AG08396 (cell line): ENCODE data around the gene KCND1.
"Not testable (repeated sequence)": the region's sequence is repeated elsewhere in the genome, so short reads cannot be mapped to it uniquely, and the experiment has no call there.

ENCODE experiments used
- DNase-seq: peaks from one replicate; pipeline ENCODE4 v3.0.0; 2012; ENCODE audit warnings: low spot score, mixed read lengths

Gene KCND1

GRCh38 chrX:48971249-48972219 lies at the start of gene KCND1:
TSS of gene KCND1 (minus strand) at chrX:48971844. CDS start at chrX:48970271, 1,573 bp downstream.
- peak; percentile 24 for DNase-seq

- DNase-seq = no peak
Observed at GRCh38 chrX:49019599-49020249, 48.1 kb upstream of the KCND1 start.

GRCh38 chrX:49019050-49019449 lies 47.4 kb upstream of the KCND1 start:
- DNase-seq = no peak

GRCh38 chrX:49003696-49004095 lies 32.1 kb upstream of the KCND1 start:
- no peak for DNase-seq

- DNase-seq = peak; percentile 88
Observed at GRCh38 chrX:49002091-49002935, 30.7 kb upstream of the KCND1 start, which contains the start of gene GRIPAP1. TSS of gene GRIPAP1 (minus strand) at chrX:49002264. CDS start at chrX:49002229, 35 bp downstream.

- peak; percentile 45 for DNase-seq
Observed at GRCh38 chrX:49001521-49002090, 30.0 kb upstream of the KCND1 start.

GRCh38 chrX:49000636-49001035 lies 29.0 kb upstream of the KCND1 start:
- DNase-seq = no peak

- DNase-seq = no peak
Observed at GRCh38 chrX:48999030-48999429, 27.4 kb upstream of the KCND1 start.

GRCh38 chrX:48998391-48998790 lies 26.7 kb upstream of the KCND1 start:
- no peak for DNase-seq

- no peak for DNase-seq
Observed at GRCh38 chrX:48997865-48998264, 26.2 kb upstream of the KCND1 start.

- no peak for DNase-seq
Observed at GRCh38 chrX:48997455-48997854, 25.8 kb upstream of the KCND1 start.

- no peak for DNase-seq
Observed at GRCh38 chrX:48996969-48997368, 25.3 kb upstream of the KCND1 start.

- DNase-seq = no peak
Observed at GRCh38 chrX:48992341-48992740, 20.7 kb upstream of the KCND1 start.

GRCh38 chrX:48989483-48989882 lies 17.8 kb upstream of the KCND1 start:
- DNase-seq = no peak

GRCh38 chrX:48983896-48984295 lies 12.3 kb upstream of the KCND1 start:
- no peak for DNase-seq

- DNase-seq = no peak
Observed at GRCh38 chrX:48983081-48983480, 11.4 kb upstream of the KCND1 start.

- no peak for DNase-seq
Observed at GRCh38 chrX:48981178-48981577, 9.5 kb upstream of the KCND1 start.

GRCh38 chrX:48980341-48980740 lies 8.7 kb upstream of the KCND1 start:
- DNase-seq = not testable (repeated sequence)

- no peak for DNase-seq
Observed at GRCh38 chrX:48978226-48978625, 6.6 kb upstream of the KCND1 start.

- no peak for DNase-seq
Observed at GRCh38 chrX:48976086-48976485, 4.4 kb upstream of the KCND1 start.

GRCh38 chrX:48975541-48975940 lies 3.9 kb upstream of the KCND1 start:
- DNase-seq = no peak

- no peak for DNase-seq
Observed at GRCh38 chrX:48975041-48975440, 3.4 kb upstream of the KCND1 start.
